ENCODE results near the gene ACP5.
A peak's percentile ranks its signal among the peaks of the same experiment; 100 is the strongest.
"Not testable (repeated sequence)": the region's sequence is repeated elsewhere in the genome, so short reads cannot be mapped to it uniquely, and the experiment has no call there.

ACP5 gene

GRCh38 chr19:11578258-11579142 lies 1.1 kb upstream of the ACP5 start:
- DNase-seq (ENCODE audit: low read depth in 1 of 2, low spot score in 1 of 2), result no peak

GRCh38 chr19:11576227-11576626 lies 1.2 kb downstream of the ACP5 start:
- DNase-seq (ENCODE audit: low read depth in 1 of 2, low spot score in 1 of 2), result no peak

GRCh38 chr19:11574689-11575088 lies 2.8 kb downstream of the ACP5 start:
- no peak for DNase-seq (ENCODE audit: low read depth in 1 of 2, low spot score in 1 of 2)

GRCh38 chr19:11573763-11574162 lies 3.7 kb downstream of the ACP5 start:
- DNase-seq (ENCODE audit: low read depth in 1 of 2, low spot score in 1 of 2), result not testable (repeated sequence)

- DNase-seq (ENCODE audit: low read depth in 1 of 2, low spot score in 1 of 2), result not testable (repeated sequence)
Observed at GRCh38 chr19:11573354-11573753, 4.1 kb downstream of the ACP5 start.

DNA sequence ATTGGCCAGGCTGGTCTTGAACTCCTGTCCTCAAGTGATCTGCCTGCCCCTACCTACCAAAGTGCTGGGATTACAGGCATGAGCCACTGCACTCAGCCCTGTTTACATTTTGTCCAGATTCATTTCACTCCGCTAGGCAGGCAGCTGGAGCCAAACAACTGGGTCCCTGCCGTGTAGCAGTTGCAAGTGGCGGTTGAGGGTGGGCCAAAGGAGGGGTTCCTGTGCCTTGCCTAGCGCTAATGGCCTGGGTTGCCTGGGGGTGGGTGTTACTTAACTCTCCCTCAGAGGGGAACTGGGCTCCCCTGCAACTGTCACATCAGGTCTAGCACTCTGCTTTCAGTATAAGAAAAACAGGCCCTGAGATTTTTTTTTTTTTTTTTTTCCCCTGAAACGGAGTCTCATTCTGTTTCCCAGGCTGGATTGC lies 7.4 kb downstream of the ACP5 start:
- DNase-seq (ENCODE audit: low read depth in 1 of 2, low spot score in 1 of 2), result no peak

- no peak for DNase-seq (ENCODE audit: low read depth in 1 of 2, low spot score in 1 of 2)
Observed at GRCh38 chr19:11566164-11566563, 11.3 kb downstream of the ACP5 start.

DNA sequence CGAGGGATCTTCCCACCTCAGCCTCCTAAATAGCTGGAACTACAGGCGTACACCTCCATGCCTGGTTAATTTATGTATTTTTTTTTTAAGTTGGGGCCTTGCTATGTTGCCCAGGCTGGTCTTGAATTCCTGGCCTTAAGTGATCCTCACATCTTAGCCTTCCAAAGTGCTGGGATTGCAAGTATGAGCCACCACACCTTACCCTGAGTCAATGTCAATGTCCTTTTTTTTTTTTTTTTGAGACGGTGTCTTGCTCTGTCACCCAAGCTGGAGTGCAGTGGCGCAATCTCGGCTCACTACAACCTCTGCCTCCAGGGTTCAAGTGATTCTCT lies 11.8 kb downstream of the ACP5 start:
- DNase-seq (ENCODE audit: low read depth in 1 of 2, low spot score in 1 of 2), result not testable (repeated sequence)

DNA sequence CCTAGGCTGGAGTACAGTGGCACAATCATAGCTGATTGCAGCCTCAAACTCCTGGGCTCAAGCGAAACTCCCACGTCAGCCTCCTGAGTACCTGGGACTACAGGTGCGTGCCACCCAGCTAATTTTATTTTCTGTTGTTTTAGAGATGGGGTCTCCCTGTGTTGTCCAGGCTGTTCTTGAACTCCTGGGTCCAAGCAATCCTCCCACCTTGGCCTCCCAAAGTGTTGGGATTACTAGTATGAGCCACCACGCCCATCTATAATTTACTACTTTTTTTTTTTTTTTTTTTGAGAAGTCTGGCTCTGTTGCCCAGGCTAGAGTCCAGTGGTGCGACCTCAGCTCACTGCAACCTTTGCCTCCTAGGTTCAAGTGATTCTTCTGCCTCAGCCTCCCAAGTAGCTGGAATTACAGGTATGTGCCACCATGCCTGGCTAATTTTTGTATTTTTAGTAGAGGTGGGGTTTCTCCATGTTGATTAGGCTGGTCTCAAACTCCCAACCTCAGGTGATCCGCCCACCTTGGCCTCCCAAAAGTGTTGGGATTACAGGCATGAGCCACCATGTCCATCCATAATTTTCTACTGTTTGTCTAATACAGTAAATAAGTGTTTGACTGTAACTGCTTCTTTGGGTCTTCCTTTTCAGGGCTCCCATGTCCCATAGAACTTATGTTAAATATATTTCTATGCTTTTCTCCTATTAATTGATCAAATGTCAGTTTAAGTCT lies 13.2 kb downstream of the ACP5 start:
- DNase-seq (ENCODE audit: low read depth in 1 of 2, low spot score in 1 of 2), result not testable (repeated sequence)

- no peak for DNase-seq (ENCODE audit: low read depth in 1 of 2, low spot score in 1 of 2)
Observed at GRCh38 chr19:11563532-11563931, 13.9 kb downstream of the ACP5 start.

GRCh38 chr19:11560404-11561051 lies 16.9 kb downstream of the ACP5 start:
- peak in 1 of 2 donors; percentile 24 for DNase-seq (ENCODE audit: low read depth in 1 of 2, low spot score in 1 of 2)

GRCh38 chr19:11558881-11559828 lies 18.3 kb downstream of the ACP5 start, which contains the start of gene ELOF1:
ELOF1 (minus strand) TSS chr19:11559230; CDS start chr19:11554347, 4,883 bp downstream.
- peak; percentile 89 to 95 for DNase-seq (ENCODE audit: low read depth in 1 of 2, low spot score in 1 of 2)

GRCh38 chr19:11556634-11557420 lies 20.6 kb downstream of the ACP5 start:
- no peak for DNase-seq (ENCODE audit: low read depth in 1 of 2, low spot score in 1 of 2)

DNA sequence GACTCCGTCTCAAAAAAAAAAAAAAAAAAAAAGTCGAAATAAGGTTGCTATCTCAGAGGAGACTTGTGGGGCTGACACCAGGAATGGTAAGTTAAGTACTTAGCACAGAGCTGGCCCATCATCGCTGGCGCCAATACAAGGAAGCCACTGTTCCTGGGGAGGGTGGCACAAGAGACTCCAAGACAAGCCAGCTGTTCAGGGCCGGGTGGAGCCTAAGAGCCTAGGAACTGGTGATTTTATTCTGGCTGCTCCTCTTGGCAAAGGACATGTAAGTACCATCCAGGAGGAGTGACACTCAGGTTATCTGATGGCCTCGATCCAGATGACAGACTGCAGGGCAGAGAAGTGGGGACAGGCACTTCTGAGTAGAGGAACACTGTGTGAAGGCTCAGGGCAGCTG lies 22.2 kb downstream of the ACP5 start:
- DNase-seq (ENCODE audit: low read depth in 1 of 2, low spot score in 1 of 2), result no peak

- no peak for DNase-seq (ENCODE audit: low read depth in 1 of 2, low spot score in 1 of 2)
Observed at GRCh38 chr19:11554160-11554559, 23.3 kb downstream of the ACP5 start.

GRCh38 chr19:11552666-11553372 lies 24.6 kb downstream of the ACP5 start:
- no peak for DNase-seq (ENCODE audit: low read depth in 1 of 2, low spot score in 1 of 2)

GRCh38 chr19:11551603-11552235 lies 25.7 kb downstream of the ACP5 start:
- DNase-seq (ENCODE audit: low read depth in 1 of 2, low spot score in 1 of 2), result no peak

GRCh38 chr19:11550265-11550664 lies 27.2 kb downstream of the ACP5 start:
- DNase-seq (ENCODE audit: low read depth in 1 of 2, low spot score in 1 of 2), result no peak

All from activated T-helper 1 cell treated with anti-CD3 and anti-CD28 coated beads, Interleukin-2, amount 50 U/mL, for 16 hours (primary cell).